ENCODE results near the gene ZNF462.

ZNF462 gene

GRCh38 chr9:106925392-106925791 lies 62.4 kb downstream of the ZNF462 start:
- no peak for DNase-seq (ENCODE audit: low read depth, low spot score)

- DNase-seq (ENCODE audit: low read depth, low spot score): no peak
Observed at GRCh38 chr9:106927916-106928315, 65.0 kb downstream of the ZNF462 start.

GRCh38 chr9:106928350-106928749 lies 65.4 kb downstream of the ZNF462 start:
- no peak for DNase-seq (ENCODE audit: low read depth, low spot score)

- no peak for DNase-seq (ENCODE audit: low read depth, low spot score)
Observed at GRCh38 chr9:106929471-106930177, 66.7 kb downstream of the ZNF462 start.

- DNase-seq (ENCODE audit: low read depth, low spot score): no peak
Observed at GRCh38 chr9:106930477-106930876, 67.5 kb downstream of the ZNF462 start.

- DNase-seq (ENCODE audit: low read depth, low spot score): no peak
Observed at GRCh38 chr9:106931466-106931865, 68.5 kb downstream of the ZNF462 start.

- DNase-seq (ENCODE audit: low read depth, low spot score): no peak
Observed at GRCh38 chr9:106932178-106932577, 69.2 kb downstream of the ZNF462 start.

GRCh38 chr9:106932675-106933074 lies 69.7 kb downstream of the ZNF462 start:
- DNase-seq (ENCODE audit: low read depth, low spot score): no peak

- DNase-seq (ENCODE audit: low read depth, low spot score): no peak
Observed at GRCh38 chr9:106933470-106933869, 70.5 kb downstream of the ZNF462 start.

- DNase-seq (ENCODE audit: low read depth, low spot score): no peak
Observed at GRCh38 chr9:106934442-106935238, 71.7 kb downstream of the ZNF462 start.

- no peak for DNase-seq (ENCODE audit: low read depth, low spot score)
Observed at GRCh38 chr9:106936680-106937079, 73.7 kb downstream of the ZNF462 start.

GRCh38 chr9:106941916-106942315 lies 79.0 kb downstream of the ZNF462 start:
- no peak for DNase-seq (ENCODE audit: low read depth, low spot score)

GRCh38 chr9:106945727-106946660 lies 83.0 kb downstream of the ZNF462 start:
- DNase-seq (ENCODE audit: low read depth, low spot score): peak; percentile 80

- no peak for DNase-seq (ENCODE audit: low read depth, low spot score)
Observed at GRCh38 chr9:106947106-106947900, 84.3 kb downstream of the ZNF462 start.

- no peak for DNase-seq (ENCODE audit: low read depth, low spot score)
Observed at GRCh38 chr9:106953174-106953573, 90.2 kb downstream of the ZNF462 start.

- no peak for DNase-seq (ENCODE audit: low read depth, low spot score)
Observed at GRCh38 chr9:106954558-106954957, 91.6 kb downstream of the ZNF462 start.

- no peak for DNase-seq (ENCODE audit: low read depth, low spot score)
Observed at GRCh38 chr9:106954974-106955850, 92.2 kb downstream of the ZNF462 start.

GRCh38 chr9:106956971-106957370 lies 94.0 kb downstream of the ZNF462 start:
- no peak for DNase-seq (ENCODE audit: low read depth, low spot score)

- DNase-seq (ENCODE audit: low read depth, low spot score): no peak
Observed at GRCh38 chr9:106958955-106959657, 96.1 kb downstream of the ZNF462 start.

GRCh38 chr9:106960258-106960657 lies 97.3 kb downstream of the ZNF462 start:
- no peak for DNase-seq (ENCODE audit: low read depth, low spot score)

All from smooth muscle cell of the brain vasculature (primary cell).